Testis (tissue), 2 donors: Measurements from ENCODE around the gene PSG2.
"Not testable (repeated sequence)": the region's sequence is repeated elsewhere in the genome, so short reads cannot be mapped to it uniquely, and the experiment has no call there.

ENCODE experiments used
- CTCF ChIP-seq, 3 experiments: fragments of 450-650 bp in 2 of 3; fragments of 200-600 bp in 1 of 3; sonication (generic) in 1 of 3; IDR thresholded peaks; one replicate each; pipeline ENCODE4 v1.5.1; 2016 to 2019; ENCODE audit warnings: antibody characterized with exemption in 3 of 3, mild to moderate bottlenecking in 2 of 3, moderate library complexity in 1 of 3
- POLR2A ChIP-seq: fragments of 450-650 bp; IDR thresholded peaks from one replicate; pipeline ENCODE4 v1.6.1; 2017; ENCODE audit warnings: antibody characterized with exemption, mild to moderate bottlenecking, moderate library complexity

DNA sequence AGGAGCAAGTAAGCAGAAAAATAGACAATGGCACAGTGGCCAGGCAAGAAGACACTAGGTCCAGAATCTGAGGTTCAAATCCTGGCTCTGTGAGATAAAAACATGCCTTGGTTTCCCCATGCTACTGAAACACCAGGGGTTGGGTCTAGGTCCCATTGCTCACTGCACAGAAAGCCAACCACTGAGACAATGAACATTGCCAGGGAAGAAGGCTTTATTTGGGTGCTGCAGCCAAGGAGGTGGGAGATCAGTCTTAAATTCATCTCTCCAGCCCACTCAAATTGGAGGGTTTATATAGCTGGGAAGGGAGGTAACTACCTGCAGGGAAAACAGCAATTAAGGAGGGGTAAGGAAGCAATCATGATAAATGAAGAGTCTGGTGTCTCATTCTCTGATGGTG is 32.6 kb upstream of the PSG2 start:
- not testable (repeated sequence) for TF ChIP-seq CTCF (IDR thresholded peaks at IDR 0.05); POLR2A
